Myocyte (in vitro differentiated cells): ENCODE results near the gene UBE3D. TPM values are rescaled to one million over a fixed set of nuclear protein-coding genes. Genes with fewer than 3 reads are reported as not detected.
A peak's percentile ranks its signal among the peaks of the same experiment; 100 is the strongest.
"Not testable (repeated sequence)": the region's sequence is repeated elsewhere in the genome, so short reads cannot be mapped to it uniquely, and the experiment has no call there.

Source experiments
- DNase-seq: peaks from one replicate; pipeline ENCODE4 v3.0.0-alpha.2; 2012; ENCODE audit warnings: low read depth
- total RNA-seq: library from RNA; depleted of rRNA; stranded (reverse); fragments of >200 nt; gene quantifications from 2 replicates; pipeline ENCODE4 v1.2.3, GENCODE V29; 2014

Gene UBE3D
- total RNA-seq, 1 donor from 2014 or later, result 6.2 TPM

DNA sequence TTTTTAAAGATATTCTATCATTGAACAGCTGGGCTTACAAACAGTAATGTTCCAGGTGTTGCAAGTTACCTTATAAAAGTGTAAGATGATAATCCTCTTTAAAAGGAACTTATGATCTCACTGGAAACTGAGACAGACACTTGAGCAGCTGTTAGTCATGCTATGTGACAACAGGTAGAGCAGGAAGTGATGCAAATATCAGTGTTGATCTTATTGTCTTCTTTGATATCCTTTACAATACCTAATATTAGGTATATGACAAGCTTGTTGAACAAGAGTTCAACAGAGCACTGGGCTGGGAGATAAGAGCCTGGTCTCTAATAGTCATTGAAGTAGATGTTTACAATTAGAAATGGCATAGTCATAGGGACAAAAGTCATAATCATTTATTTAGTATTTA is 150.0 kb downstream of the UBE3D start:
- DNase-seq, result no peak

DNA sequence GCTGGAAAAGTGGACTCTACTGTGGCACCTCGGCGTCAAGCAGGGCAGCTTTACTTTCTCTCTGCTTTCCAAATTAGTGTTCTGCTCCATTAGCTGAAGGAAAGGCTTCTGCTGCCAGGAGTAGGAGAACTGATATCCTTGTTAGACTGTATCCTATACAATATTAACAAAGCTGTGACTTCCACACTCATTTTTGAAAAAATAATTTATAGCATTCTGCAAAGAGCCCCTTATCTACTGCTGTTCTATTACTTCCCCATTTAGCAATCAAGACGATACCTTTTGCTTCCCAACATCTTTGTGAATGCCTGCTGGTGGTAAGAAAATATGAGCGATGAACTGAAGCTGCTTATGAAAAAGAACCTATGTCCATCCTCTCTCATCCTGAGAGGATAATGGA is 151.1 kb downstream of the UBE3D start:
- DNase-seq, result no peak

DNA sequence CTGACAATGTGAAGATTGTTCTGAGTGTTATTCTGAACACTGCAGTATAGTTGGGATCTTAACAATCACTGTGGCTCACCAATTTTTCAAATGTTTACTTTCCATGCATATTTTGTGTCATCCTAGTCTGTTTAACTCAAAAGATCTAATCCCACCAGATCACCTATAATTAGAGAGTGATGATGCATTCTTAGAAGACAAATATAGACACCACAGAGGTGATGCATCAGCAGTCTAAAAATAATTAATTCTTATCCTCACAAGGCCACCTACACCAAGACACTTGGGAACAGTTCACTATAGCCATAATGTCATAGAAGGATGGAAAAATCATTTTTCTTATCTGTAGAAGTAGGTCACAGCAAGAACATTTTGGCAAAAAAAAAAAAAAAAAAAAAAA is 154.8 kb downstream of the UBE3D start:
- DNase-seq, result peak; percentile 71

DNA sequence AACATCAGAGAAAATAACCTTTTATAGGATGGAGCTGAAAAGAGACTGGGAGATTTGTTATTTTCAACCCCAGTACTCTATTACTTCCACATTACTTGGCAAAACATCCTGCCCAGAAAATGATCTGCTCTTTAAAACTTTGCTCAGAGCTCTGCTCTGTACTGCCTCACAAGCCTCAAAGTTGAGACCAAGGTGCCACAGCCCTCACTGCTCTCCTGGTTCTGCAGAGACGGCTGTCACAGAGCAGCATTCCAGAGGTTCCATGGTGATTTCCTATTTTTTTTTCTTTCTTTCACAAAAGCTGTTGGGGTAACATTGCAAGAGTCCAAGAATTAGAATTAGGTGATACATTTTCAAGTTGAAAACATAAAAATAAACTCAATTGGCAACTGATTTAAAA is 155.2 kb downstream of the UBE3D start:
- peak; percentile 38 for DNase-seq

DNA sequence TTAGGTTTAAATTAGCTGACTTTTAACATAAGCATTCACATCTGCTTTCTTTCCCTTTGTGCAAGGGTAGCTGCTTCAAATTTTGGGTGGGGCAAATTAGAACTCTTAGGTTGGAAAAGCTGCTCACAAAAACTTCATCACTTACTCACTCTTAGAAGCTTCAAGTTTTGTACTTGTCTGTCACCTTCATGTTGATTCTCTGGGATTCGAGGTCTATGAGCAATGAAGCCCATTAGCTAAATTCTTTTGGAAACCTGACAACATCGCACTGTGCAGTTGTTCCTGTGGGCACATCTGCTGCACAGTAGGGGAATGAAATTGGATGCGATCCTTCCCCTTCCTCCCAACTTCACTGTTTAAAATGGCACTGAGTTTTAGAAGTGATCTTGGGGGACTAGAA is 156.1 kb downstream of the UBE3D start:
- DNase-seq, result peak; percentile 83

DNA sequence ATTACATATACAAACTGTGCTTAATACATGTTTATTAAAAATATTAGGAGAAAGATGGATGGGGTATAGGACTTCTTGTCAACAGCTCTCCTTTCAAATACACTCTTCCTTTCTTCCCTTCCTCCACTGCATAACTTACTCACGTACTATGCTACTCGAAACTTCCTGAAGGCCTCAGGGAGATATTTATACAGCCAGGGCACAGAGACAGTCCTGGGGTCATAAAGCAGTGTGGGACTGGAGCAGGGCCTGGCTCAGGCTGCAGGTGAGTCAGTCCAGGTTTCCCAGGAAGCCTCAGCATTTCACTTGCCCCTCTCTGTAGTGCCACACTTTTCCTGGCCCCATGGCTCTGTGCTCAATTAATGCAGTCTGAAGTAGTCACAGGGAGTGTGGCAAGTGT is 157.0 kb downstream of the UBE3D start:
- DNase-seq, result peak; percentile 38

DNA sequence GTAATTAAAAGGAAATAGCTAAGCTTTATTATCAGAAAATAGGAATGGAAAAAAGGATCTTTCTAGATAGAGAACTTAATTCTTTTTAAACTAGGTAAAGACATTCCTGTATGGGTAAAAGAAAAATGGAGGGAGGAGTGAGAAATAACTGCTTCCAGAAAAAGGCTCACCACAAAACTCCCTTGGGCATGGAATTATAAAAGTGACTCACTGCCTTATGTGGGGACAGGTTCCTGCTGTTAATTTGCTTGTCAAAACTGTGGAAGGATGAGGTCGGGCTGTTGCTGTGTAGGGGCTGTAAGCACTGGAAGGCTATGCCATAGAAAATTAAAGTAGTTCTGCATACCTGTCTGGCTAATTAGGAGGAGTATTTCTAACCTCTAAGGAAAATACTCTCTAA is 158.7 kb downstream of the UBE3D start:
- peak; percentile 85 for DNase-seq

DNA sequence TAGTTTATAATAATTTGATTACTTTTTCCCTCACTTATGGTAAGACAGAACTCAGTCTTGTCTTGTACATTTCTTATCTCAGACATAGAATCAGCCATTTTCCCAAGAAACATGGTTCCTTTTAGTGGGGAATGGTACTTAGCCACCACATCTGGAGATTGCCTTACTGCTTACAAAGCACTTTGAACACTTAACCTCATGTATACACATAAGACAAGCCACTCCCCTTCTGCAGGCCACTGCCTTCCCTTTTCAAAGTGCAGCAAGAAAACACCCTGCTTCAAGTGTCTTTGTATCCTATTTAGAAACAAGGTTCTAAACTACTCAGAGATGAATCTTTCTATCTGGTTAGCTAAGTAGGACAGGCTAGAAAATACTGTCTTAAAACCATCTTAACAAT is 159.2 kb downstream of the UBE3D start:
- DNase-seq, result peak; percentile 27

DNA sequence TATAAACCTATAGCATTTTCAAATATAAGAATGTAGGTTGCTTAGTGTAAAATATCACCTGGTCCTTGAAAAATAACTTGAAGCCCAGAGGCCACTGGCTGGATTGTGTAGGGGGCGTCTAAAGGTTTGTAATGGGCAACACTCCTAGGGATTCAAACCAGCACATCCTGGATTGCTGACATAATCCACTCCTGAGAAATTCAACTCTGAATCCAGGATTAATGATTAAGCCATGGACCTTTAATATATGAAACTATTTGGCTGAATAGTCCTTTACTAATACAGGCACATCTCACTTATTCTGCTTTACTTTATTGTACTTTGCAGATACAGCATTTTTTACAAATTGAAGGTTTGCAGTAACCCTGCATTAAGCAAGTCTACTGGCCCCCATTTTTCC is 160.8 kb downstream of the UBE3D start:
- DNase-seq, result no peak

DNA sequence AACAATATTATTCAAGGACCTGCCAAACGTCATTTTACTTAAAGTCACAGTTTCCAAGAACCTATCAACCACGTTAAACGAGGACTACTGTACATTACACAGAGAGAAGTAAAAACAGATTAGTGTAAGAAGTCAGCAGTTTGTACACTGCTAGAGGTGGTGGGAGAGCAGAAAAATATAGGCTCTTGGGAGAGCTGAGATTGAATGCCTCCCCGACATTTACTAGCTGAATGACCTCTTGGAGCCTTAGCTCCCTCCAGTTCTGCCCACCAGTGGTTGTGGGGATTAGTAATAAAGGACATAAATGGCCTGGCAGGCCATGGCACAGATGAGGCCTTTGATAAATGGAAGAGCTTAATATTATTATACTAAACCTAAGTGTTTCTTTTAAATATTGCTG is 161.4 kb downstream of the UBE3D start:
- DNase-seq, result peak; percentile 18

DNA sequence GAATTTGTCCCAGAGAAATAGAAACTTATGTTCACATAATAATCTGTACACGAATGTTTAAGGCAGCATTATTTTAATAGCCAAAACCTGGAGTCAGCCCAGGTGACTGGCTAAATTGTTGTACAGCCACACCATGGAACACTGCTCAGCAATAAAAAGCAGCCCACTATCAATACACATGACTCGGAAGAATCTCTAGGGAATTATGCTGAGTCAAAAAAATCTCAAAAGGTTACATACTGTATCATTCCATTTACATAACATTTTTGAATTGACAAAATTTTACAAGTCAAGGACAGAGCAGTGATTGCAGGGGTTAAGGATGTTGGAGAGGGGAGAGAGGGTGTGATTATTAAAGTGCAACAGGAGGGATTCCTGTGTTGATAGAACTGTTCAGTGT is 163.4 kb downstream of the UBE3D start:
- no peak for DNase-seq

DNA sequence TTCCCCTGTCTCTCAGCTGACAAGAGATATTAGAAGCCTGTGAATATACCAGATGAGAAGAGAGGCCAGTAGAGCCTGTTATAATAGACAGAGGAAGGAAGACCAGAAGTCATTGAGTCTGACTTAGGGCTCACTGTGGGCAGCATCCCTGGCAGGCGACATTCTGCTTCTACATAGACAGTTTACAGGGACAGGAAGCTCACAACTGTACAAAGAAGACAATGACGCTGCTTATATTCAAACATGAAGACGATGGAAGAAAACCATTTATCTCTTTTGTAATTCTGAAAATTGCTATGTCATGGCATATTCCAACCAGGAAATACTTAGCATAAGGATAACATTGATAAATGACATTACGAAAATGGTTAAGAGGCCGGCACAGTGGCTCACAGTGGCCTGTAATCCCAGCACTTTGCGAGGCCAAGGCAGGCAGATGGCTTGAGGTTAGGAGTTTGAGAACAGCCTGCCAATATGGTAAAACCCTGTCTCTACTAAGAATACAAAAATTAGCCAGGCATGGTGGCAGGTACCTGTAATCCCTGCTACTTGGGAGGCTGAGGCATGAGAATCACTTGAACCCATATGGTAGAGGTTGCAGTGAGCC is 170.9 kb downstream of the UBE3D start:
- DNase-seq, result no peak

DNA sequence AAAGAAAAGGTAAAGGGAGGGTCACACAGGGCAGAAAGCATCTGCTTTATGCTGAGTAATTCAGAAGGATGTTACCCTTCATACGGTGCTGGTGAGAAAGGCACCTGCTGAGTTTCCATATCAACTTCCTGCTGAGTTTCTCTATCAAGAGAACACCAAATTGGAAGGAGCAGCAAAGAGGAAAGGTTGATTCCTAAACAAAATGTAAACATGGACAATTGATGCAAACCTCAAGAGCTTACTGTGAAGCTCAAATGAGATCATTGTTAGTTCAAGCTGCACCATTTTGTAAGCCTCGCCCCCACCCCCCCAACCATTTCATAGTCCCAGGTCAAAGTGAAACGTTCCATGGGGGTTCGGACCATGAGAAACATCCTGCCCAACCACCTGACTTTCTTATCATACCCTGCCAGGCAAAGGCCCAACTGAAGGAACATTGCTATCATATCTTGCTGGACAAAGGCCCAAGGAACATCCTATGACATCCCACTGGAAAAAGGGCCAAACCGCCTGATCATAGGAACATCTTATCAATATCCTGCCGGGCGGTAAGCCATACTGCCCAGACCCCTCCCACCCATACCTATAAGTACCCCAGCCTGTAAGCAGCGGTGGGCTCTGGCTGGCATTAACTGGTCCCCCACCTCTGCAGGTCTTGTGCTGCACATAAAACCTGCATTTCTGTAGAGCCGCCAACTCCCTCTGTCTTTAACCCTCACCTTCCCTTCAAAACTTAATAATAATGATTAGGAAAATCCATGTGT is 171.6 kb downstream of the UBE3D start:
- DNase-seq, result no peak

DNA sequence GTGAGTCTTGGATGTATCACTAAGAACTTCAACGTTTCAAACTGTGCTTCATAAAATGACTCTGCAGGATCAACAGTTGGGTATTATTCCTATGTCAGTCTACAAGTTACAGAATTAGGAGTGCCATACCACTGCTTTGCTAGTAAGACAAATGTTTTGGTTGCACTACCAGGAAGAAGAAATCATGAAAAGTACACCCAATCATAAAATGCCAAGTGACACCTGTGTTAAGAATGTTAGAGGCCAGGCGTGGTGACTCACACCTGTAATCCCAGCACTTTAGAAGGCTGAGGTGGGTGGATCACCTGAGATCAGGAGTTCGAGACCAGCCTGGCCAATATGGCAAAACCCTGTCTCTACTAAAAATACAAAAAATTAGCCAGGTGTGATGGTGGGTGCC is 174.1 kb downstream of the UBE3D start:
- DNase-seq, result not testable (repeated sequence)

DNA sequence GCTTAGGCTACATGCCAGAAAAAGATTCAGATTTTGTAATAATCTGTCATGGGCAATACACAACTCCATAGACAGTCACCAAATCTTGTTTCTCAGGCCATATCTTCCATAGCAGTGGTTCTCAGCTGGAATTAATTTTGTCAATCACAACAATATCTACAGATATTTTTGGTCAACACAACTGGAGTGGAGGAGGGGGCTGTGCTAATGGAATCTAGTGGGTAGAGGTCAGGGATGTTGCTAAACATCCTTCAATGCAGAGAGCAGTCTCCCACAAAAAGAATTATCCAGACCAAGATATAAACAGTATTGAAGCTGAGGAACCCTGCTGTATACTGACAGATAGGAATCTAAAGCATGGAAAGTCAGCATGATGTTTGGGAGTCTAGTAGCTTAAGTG is 174.6 kb downstream of the UBE3D start:
- DNase-seq, result no peak

DNA sequence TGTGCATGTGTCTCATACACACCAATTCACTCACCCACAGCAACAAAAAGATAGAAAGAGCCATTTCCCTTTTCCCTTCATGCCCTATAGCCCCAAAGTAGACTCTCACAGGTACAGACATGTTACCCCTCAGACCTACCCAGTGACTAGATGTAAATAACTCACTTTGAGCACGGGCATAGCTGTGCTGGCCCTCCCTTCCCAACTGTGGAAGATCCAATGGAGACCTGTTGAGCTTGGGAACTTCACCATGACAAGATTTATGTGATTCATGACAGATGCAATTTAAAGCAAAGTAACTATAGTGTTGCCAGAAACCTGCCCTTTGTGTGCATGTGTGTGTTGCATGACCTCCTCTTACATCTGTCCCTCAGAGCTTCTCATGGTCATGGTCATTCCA is 175.4 kb downstream of the UBE3D start:
- DNase-seq, result no peak

DNA sequence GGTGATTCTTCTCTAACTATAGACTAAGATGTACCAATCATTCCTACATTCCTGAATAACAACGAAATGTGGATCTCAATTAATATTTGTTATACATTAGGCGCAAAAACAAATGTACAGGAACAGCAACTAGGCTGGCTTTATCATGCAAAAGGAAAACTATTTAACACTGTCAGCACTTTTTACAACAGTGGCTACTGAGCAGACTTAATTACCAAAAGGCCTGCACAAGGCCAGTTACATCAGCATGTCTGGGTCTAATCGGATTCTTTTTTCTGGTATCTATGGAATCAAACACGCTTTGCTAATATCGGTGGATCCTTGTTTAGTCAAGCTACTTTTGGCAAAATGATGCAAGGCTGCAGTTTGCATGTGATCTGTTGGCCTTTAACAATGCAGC is 176.5 kb downstream of the UBE3D start:
- DNase-seq, result no peak

DNA sequence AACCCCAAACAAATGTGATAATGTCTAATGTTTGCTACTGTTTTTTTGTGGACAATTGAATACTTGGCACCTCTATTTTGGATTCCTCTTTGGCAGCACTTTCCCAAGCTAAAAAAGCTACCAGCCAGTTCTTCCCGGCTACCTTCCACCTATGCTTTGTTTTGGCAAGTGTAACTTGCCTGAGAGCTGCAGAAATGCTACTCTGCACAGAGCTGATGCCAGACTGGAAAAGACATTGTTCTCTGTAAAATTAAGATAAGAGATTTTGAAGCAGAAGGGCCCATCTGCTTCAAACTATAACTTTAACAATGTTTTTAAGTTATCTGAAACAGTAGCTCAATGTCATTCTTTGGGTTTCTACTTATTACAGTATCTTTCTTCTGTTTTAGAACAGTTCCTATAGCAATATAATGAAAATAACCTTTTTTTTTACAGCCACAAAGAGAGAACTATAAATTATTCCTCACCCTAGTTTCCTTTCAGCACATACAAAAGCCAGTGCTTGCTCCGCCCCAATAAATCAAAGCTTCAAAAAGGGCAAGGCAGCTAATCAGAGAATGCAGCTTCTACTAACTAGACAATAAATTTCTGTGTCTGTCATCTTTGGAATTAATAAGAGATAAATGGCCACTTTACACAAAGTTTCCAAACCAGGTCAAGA is 183.1 kb downstream of the UBE3D start:
- no peak for DNase-seq

DNA sequence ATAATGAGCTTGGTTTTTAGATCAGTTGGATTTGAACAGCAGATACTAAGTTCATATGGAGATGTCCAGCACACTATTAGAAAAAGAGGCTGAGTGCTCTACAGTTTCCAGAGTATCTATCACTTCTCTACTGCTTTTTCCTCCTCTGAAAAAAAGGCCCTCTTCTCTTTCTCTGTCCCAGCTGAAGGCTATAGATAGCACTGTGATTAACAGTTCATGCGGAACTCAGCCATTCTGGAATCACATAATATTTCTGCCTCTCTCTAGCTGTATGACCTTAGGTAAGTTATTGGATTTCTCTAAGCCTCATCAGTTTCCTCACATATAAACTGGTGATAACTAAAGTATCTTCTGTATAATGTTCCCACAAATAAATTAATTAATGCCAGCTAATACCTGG is 184.1 kb downstream of the UBE3D start:
- no peak for DNase-seq

DNA sequence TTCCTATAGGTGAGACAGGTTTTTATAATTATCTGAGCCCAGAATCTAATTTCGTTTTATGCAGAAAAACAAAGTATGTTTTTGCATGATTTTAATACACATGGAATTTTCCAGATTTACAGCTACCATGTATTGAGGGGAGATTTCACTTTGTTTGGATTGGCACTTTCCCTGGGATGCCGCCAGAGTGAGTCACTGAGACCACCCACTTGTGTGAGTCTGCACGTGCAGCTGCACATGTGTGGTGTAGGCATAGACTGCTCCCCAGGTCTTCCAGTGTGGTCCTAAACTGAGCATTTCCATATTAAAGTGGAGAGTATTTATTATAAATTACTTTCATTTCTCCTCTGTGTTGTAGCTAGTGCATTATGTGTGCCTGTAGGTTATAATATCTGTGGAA is 186.8 kb downstream of the UBE3D start:
- DNase-seq, result peak; percentile 24

DNA sequence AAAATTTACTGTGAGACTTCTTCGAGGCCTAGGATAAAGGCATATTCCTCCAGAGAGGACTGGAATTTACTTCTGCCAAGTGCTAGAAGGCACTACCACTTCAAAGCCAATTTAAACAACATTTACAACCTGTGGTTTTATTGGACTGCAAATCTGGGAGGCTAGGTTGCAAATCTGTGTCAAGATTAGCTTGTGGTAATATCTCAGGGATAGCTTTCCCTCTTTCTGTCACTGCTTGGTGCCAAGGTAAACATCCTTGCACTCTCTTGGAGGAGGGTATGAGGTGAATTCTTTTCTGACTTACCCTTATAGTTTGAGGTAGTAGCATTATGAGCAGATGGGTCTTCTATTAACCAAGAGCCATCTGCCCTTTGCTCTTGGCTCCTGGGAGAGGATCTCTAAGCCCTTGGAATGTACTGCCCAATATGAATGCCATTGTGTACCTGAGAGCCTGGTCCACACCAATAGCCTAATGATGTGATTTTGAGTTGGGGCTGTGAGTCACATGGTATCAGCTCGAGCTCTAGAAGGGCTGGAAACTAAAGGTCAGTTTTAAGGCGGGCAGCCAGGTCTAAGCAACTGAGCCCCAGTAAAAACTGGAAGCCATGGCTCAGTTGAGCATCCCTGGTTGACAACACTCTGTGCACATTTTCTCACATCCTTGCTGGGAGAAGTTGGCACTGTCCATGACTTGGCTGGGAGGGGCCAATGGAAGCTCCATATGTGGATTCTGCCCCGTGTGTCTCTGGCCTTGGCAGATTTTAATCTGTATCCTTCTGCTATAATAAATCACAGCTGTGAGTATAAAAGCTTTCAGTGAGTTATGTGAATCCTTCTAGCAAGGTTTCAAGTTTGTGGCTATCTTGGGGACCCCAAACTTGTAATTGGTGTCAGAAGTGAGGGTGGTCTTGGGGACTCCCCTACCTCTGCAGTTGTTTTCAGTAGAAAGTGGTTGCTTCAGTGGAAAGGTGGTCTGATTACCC is 188.1 kb downstream of the UBE3D start:
- peak; percentile 19 for DNase-seq
